ENCODE measurements around the gene ANKRD60. TPM values are rescaled to one million over a fixed set of nuclear protein-coding genes. Genes with fewer than 3 reads are reported as not detected.

ANKRD60 gene
- polyA plus RNA-seq, 2 donors, result not detected

GRCh38 chr20:58198384-58198783, 30.1 kb downstream of the ANKRD60 start:
- Histone ChIP-seq H3K27me3 (ENCODE audit: control insufficient read depth in 1 of 2, insufficient read depth in 2 of 2, low read length in 2 of 2) (no peaks in the 10 kb centered on the region), H3K9me3 (ENCODE audit: control insufficient read depth in 2 of 2, insufficient read depth in 1 of 2, low read depth in 1 of 2, low read length in 1 of 2) (no peaks in the 10 kb centered on the region), H3K36me3 (ENCODE audit: control insufficient read depth in 2 of 2, insufficient read depth in 2 of 2, low read length in 1 of 2) (no peaks in the 10 kb centered on the region), H3K4me3 (ENCODE audit: low read depth in 1 of 2, low read length in 2 of 2) (no peak overlapping the region), H3K27ac (ENCODE audit: low read depth in 2 of 2, low read length in 1 of 2) (no peak overlapping the region), H3K4me1 (ENCODE audit: control insufficient read depth in 2 of 2, insufficient read depth in 2 of 2, low read length in 1 of 2) (no peaks in the 10 kb centered on the region)
- 78 to 82% methylated on average over 4 of the region's 4 CpGs for WGBS, 2 donors

DNA sequence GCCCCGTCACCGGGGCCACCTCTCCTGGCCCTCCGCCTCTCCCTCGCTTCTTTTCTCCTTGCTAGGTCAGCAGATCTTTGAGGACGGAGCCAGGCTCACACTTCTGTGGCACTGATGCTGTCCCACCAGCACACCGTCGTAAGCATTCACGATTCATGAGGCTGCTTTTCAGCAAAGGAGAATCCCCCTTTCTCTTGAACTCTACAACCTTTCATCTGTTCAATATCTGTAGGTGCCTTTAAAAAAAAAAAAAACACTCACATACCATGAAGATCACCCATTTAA, 31.3 kb downstream of the ANKRD60 start:
- 88 to 89% methylated on average over 8 of the region's 8 CpGs for WGBS, 2 donors
- Histone ChIP-seq H3K9me3 (ENCODE audit: control insufficient read depth in 2 of 2, insufficient read depth in 1 of 2, low read depth in 1 of 2, low read length in 1 of 2) (no peaks in the 10 kb centered on the region), H3K36me3 (ENCODE audit: control insufficient read depth in 2 of 2, insufficient read depth in 2 of 2, low read length in 1 of 2) (no peaks in the 10 kb centered on the region), H3K4me3 (ENCODE audit: low read depth in 1 of 2, low read length in 2 of 2) (no peak overlapping the region), H3K27me3 (ENCODE audit: control insufficient read depth in 1 of 2, insufficient read depth in 2 of 2, low read length in 2 of 2) (no peaks in the 10 kb centered on the region), H3K27ac (ENCODE audit: low read depth in 2 of 2, low read length in 1 of 2) (no peak overlapping the region), H3K4me1 (ENCODE audit: control insufficient read depth in 2 of 2, insufficient read depth in 2 of 2, low read length in 1 of 2) (no peaks in the 10 kb centered on the region)

DNA sequence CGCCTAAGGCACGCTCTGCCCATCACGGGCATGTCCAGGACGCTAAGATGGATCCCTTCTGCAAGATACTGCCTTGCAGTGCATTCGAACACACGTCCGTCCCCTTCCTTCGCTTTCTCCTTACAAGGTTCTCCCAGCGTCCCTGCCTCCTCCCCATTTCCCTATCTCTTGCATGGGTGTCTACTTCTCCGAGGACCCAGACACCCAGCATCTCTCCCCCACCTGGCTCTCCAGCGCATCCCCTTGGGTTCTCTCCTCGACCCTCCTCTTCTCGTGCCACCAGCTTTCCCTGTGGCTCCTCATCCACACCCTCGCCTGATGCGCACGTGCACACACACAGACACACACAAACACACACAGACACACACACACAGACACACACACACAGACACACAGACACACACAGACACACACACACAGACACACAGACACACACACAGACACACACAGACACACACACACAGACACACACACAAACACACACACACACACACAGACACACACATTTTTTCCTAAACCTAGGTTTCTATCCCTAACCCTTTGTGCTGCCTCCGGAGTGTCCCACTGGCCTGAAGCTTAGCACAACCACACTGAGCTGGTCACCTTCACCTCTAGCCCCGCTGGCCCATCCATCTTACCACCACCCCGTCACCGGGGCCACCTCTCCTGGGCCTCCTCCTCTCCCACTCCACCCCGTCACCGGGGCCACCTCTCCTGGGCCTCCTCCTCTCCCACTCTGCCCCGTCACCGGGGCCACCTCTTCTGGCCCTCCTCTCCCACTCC, 31.9 kb downstream of the ANKRD60 start:
- Histone ChIP-seq H3K9me3 (ENCODE audit: control insufficient read depth in 2 of 2, insufficient read depth in 1 of 2, low read depth in 1 of 2, low read length in 1 of 2) (no peaks in the 10 kb centered on the region), H3K27ac (ENCODE audit: low read depth in 2 of 2, low read length in 1 of 2) (no peak overlapping the region), H3K4me3 (ENCODE audit: low read depth in 1 of 2, low read length in 2 of 2) (no peak overlapping the region), H3K4me1 (ENCODE audit: control insufficient read depth in 2 of 2, insufficient read depth in 2 of 2, low read length in 1 of 2) (no peaks in the 10 kb centered on the region), H3K36me3 (ENCODE audit: control insufficient read depth in 2 of 2, insufficient read depth in 2 of 2, low read length in 1 of 2) (no peaks in the 10 kb centered on the region), H3K27me3 (ENCODE audit: control insufficient read depth in 1 of 2, insufficient read depth in 2 of 2, low read length in 2 of 2) (no peaks in the 10 kb centered on the region)
- WGBS, 2 donors, result 84 to 85% methylated on average over 24 of the region's 24 CpGs

- Histone ChIP-seq H3K27me3 (ENCODE audit: control insufficient read depth in 1 of 2, insufficient read depth in 2 of 2, low read length in 2 of 2) (no peaks in the 10 kb centered on the region), H3K9me3 (ENCODE audit: control insufficient read depth in 2 of 2, insufficient read depth in 1 of 2, low read depth in 1 of 2, low read length in 1 of 2) (no peaks in the 10 kb centered on the region), H3K4me3 (ENCODE audit: low read depth in 1 of 2, low read length in 2 of 2) (no peak overlapping the region), H3K4me1 (ENCODE audit: control insufficient read depth in 2 of 2, insufficient read depth in 2 of 2, low read length in 1 of 2) (no peaks in the 10 kb centered on the region), H3K27ac (ENCODE audit: low read depth in 2 of 2, low read length in 1 of 2) (no peak overlapping the region), H3K36me3 (ENCODE audit: control insufficient read depth in 2 of 2, insufficient read depth in 2 of 2, low read length in 1 of 2) (no peaks in the 10 kb centered on the region)
- 87 to 92% methylated on average over 6 of the region's 6 CpGs for WGBS, 2 donors
Observed at GRCh38 chr20:58195047-58195446, 33.4 kb downstream of the ANKRD60 start.

DNA sequence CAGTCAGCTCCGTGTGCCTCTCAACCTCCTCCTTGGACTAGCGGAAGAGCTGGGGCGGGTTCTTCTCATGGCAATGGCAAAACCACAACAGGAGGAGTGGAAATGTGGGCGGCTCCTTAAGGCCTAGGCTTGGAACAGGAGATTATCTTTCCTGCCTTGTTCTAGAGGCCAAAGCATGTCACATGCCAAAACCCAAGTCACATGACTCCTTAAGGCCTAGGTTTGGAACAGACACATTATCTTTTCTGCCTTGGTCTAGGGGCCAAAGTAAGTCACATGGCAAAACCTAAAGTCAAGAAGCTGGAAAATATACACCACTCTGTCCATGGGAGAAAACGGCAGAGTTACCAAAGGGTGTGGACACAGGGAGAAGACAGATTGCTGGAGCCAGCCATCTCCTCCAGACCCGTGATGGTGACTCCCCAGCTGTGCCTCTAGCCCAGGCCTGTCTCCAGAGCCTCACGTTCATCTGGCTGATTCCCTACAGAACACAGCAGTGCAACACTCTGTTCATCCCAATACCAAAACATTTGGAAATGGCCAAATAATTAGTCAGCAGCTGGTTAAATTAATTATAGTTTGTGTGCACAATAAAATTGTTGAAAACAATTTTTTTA, 34.2 kb downstream of the ANKRD60 start:
- H3K36me3 ChIP-seq (ENCODE audit: control insufficient read depth in 2 of 2, insufficient read depth in 2 of 2, low read length in 1 of 2), result no peaks in the 10 kb centered on the region
- H3K27ac ChIP-seq (ENCODE audit: low read depth in 2 of 2, low read length in 1 of 2), result no peak overlapping the region
- H3K4me1 ChIP-seq (ENCODE audit: control insufficient read depth in 2 of 2, insufficient read depth in 2 of 2, low read length in 1 of 2), result no peaks in the 10 kb centered on the region
- WGBS, 2 donors, result 60 to 62% methylated on average over 7 of the region's 7 CpGs
- no peak overlapping the region for H3K4me3 ChIP-seq (ENCODE audit: low read depth in 1 of 2, low read length in 2 of 2)
- no peaks in the 10 kb centered on the region for H3K27me3 ChIP-seq (ENCODE audit: control insufficient read depth in 1 of 2, insufficient read depth in 2 of 2, low read length in 2 of 2)
- H3K9me3 ChIP-seq (ENCODE audit: control insufficient read depth in 2 of 2, insufficient read depth in 1 of 2, low read depth in 1 of 2, low read length in 1 of 2), result no peaks in the 10 kb centered on the region

DNA sequence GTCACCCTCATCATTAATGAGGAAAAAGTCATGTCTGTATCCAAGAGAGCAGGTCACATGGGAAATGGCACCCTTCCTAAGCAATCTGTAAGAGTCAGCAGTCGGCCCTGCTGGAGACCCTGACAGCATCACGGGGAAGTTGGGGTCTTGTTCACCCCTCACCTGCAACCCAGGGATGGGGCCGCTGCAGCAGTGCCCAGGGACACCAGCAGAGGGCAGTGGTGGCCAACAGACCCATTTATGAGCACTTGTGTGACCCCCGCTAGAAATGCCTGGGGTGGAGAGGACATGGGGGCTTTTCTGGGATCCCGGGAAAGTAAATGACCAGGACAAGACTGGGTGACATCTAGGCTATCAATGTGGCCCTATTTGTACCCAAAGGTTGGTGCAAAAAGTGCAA, 35.9 kb downstream of the ANKRD60 start:
- Histone ChIP-seq H3K9me3 (ENCODE audit: control insufficient read depth in 2 of 2, insufficient read depth in 1 of 2, low read depth in 1 of 2, low read length in 1 of 2) (no peaks in the 10 kb centered on the region), H3K27ac (ENCODE audit: low read depth in 2 of 2, low read length in 1 of 2) (no peak overlapping the region), H3K4me1 (ENCODE audit: control insufficient read depth in 2 of 2, insufficient read depth in 2 of 2, low read length in 1 of 2) (no peaks in the 10 kb centered on the region), H3K27me3 (ENCODE audit: control insufficient read depth in 1 of 2, insufficient read depth in 2 of 2, low read length in 2 of 2) (no peaks in the 10 kb centered on the region), H3K36me3 (ENCODE audit: control insufficient read depth in 2 of 2, insufficient read depth in 2 of 2, low read length in 1 of 2) (no peaks in the 10 kb centered on the region), H3K4me3 (ENCODE audit: low read depth in 1 of 2, low read length in 2 of 2) (no peak overlapping the region)
- WGBS, 2 donors, result 50 to 55% methylated on average over 5 of the region's 5 CpGs

GRCh38 chr20:58192065-58192464, 36.4 kb downstream of the ANKRD60 start:
- H3K36me3 ChIP-seq (ENCODE audit: control insufficient read depth in 2 of 2, insufficient read depth in 2 of 2, low read length in 1 of 2), result no peaks in the 10 kb centered on the region
- no peaks in the 10 kb centered on the region for H3K4me1 ChIP-seq (ENCODE audit: control insufficient read depth in 2 of 2, insufficient read depth in 2 of 2, low read length in 1 of 2)
- 74 to 77% methylated on average over 10 of the region's 10 CpGs for WGBS, 2 donors
- H3K27ac ChIP-seq (ENCODE audit: low read depth in 2 of 2, low read length in 1 of 2), result no peak overlapping the region
- no peaks in the 10 kb centered on the region for H3K9me3 ChIP-seq (ENCODE audit: control insufficient read depth in 2 of 2, insufficient read depth in 1 of 2, low read depth in 1 of 2, low read length in 1 of 2)
- no peaks in the 10 kb centered on the region for H3K27me3 ChIP-seq (ENCODE audit: control insufficient read depth in 1 of 2, insufficient read depth in 2 of 2, low read length in 2 of 2)
- no peak overlapping the region for H3K4me3 ChIP-seq (ENCODE audit: low read depth in 1 of 2, low read length in 2 of 2)

- no peak overlapping the region for H3K4me3 ChIP-seq (ENCODE audit: low read depth in 1 of 2, low read length in 2 of 2)
- H3K27ac ChIP-seq (ENCODE audit: low read depth in 2 of 2, low read length in 1 of 2), result no peak overlapping the region
- H3K4me1 ChIP-seq (ENCODE audit: control insufficient read depth in 2 of 2, insufficient read depth in 2 of 2, low read length in 1 of 2), result no peaks in the 10 kb centered on the region
- H3K9me3 ChIP-seq (ENCODE audit: control insufficient read depth in 2 of 2, insufficient read depth in 1 of 2, low read depth in 1 of 2, low read length in 1 of 2), result peaks cover 0 to 12% of the 10 kb centered on the region in 2 donors
- H3K36me3 ChIP-seq (ENCODE audit: control insufficient read depth in 2 of 2, insufficient read depth in 2 of 2, low read length in 1 of 2), result no peaks in the 10 kb centered on the region
- no peaks in the 10 kb centered on the region for H3K27me3 ChIP-seq (ENCODE audit: control insufficient read depth in 1 of 2, insufficient read depth in 2 of 2, low read length in 2 of 2)
- 39 to 62% methylated on average over 2 of the region's 2 CpGs for WGBS, 2 donors
Observed at GRCh38 chr20:58188527-58188926, 39.9 kb downstream of the ANKRD60 start.

GRCh38 chr20:58184984-58185383, 43.5 kb downstream of the ANKRD60 start:
- Histone ChIP-seq H3K27ac (ENCODE audit: low read depth in 2 of 2, low read length in 1 of 2) (no peak overlapping the region), H3K4me3 (ENCODE audit: low read depth in 1 of 2, low read length in 2 of 2) (no peak overlapping the region), H3K4me1 (ENCODE audit: control insufficient read depth in 2 of 2, insufficient read depth in 2 of 2, low read length in 1 of 2) (no peaks in the 10 kb centered on the region), H3K36me3 (ENCODE audit: control insufficient read depth in 2 of 2, insufficient read depth in 2 of 2, low read length in 1 of 2) (no peaks in the 10 kb centered on the region), H3K9me3 (ENCODE audit: control insufficient read depth in 2 of 2, insufficient read depth in 1 of 2, low read depth in 1 of 2, low read length in 1 of 2) (peaks cover 0 to 12% of the 10 kb centered on the region in 2 donors), H3K27me3 (ENCODE audit: control insufficient read depth in 1 of 2, insufficient read depth in 2 of 2, low read length in 2 of 2) (no peaks in the 10 kb centered on the region)
- 86 to 88% methylated on average over 4 of the region's 4 CpGs for WGBS, 2 donors

DNA sequence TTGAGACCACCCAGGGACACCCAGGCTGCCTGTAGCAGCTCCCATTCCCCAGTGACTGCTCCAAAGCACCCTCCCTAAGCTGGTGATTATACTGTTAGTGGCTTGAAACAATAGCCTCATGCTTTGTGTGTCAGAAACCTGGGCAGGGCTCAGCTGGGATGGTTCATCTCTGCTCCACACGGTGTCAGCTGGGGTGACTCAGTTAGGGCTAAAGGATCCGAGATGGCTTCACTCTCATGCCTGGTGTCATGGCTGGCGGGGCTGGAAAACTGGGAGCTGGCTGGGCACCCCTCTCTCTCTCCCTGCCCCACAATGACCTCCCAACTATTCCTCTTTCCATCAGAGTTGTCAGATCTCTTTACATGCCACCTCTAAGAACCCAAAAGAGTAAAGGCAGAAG, 44.4 kb downstream of the ANKRD60 start:
- Histone ChIP-seq H3K9me3 (ENCODE audit: control insufficient read depth in 2 of 2, insufficient read depth in 1 of 2, low read depth in 1 of 2, low read length in 1 of 2) (peaks cover 0 to 12% of the 10 kb centered on the region in 2 donors), H3K4me3 (ENCODE audit: low read depth in 1 of 2, low read length in 2 of 2) (no peak overlapping the region), H3K36me3 (ENCODE audit: control insufficient read depth in 2 of 2, insufficient read depth in 2 of 2, low read length in 1 of 2) (no peaks in the 10 kb centered on the region), H3K27me3 (ENCODE audit: control insufficient read depth in 1 of 2, insufficient read depth in 2 of 2, low read length in 2 of 2) (no peaks in the 10 kb centered on the region), H3K27ac (ENCODE audit: low read depth in 2 of 2, low read length in 1 of 2) (no peak overlapping the region), H3K4me1 (ENCODE audit: control insufficient read depth in 2 of 2, insufficient read depth in 2 of 2, low read length in 1 of 2) (peaks cover 2 to 3% of the 10 kb centered on the region in 2 donors)
- WGBS, 2 donors, result 87 to 89% methylated on average over 3 of the region's 3 CpGs
